Osteoblast (primary cell): ENCODE data around the gene PPFIA4. TPM values are rescaled to one million over a fixed set of nuclear protein-coding genes. Genes with fewer than 3 reads are reported as not detected.

Source experiments
- DNase-seq: peaks from one replicate; pipeline ENCODE4 v3.0.0; 2011; ENCODE audit warnings: low spot score, mixed read lengths; ENCODE audit not compliant: insufficient read length; ENCODE audit errors: missing footprints
- H2AFZ ChIP-seq: 2 replicates; pipeline ENCODE4 v1.6.0; 2011; ENCODE audit warnings: mild to moderate bottlenecking, low read length
- H3K27ac ChIP-seq: 2 replicates; pipeline ENCODE4 v1.5.1; 2011; ENCODE audit warnings: mild to moderate bottlenecking, low read depth, low read length, moderate library complexity
- H3K27me3 ChIP-seq: 2 replicates; pipeline ENCODE4 v1.6.0; 2012; ENCODE audit warnings: mild to moderate bottlenecking, control low read depth, inconsistent platforms, low read length, moderate library complexity; ENCODE audit not compliant: insufficient read depth
- H3K36me3 ChIP-seq: 2 replicates; pipeline ENCODE4 v1.5.1; 2011; ENCODE audit warnings: mild to moderate bottlenecking, low read length, control low read depth, moderate library complexity; ENCODE audit not compliant: insufficient read depth
- H3K4me1 ChIP-seq: 2 replicates; pipeline ENCODE4 v1.5.1; 2011; ENCODE audit warnings: mild to moderate bottlenecking, low read length, control low read depth, moderate library complexity; ENCODE audit not compliant: insufficient read depth
- H3K4me2 ChIP-seq: 2 replicates; pipeline ENCODE4 v1.6.0; 2011; ENCODE audit warnings: mild to moderate bottlenecking, low read length; ENCODE audit not compliant: insufficient read depth
- H3K4me3 ChIP-seq: fragments of 200-600 bp; sonication (generic); 3 replicates; pipeline ENCODE4 v1.5.1; 2012; ENCODE audit warnings: mild to moderate bottlenecking, low read length, inconsistent platforms; ENCODE audit not compliant: insufficient read depth
- H3K79me2 ChIP-seq: 2 replicates; pipeline ENCODE4 v1.6.0; 2012; ENCODE audit warnings: mild to moderate bottlenecking, low read length, control low read depth, inconsistent platforms; ENCODE audit not compliant: insufficient read depth
- H3K9me3 ChIP-seq: 2 replicates; pipeline ENCODE4 v1.5.1; 2011; ENCODE audit warnings: low read depth, low read length, control low read depth
- H4K20me1 ChIP-seq: 2 replicates; pipeline ENCODE4 v1.6.0; 2012; ENCODE audit warnings: mild to moderate bottlenecking, low read length, control low read depth; ENCODE audit not compliant: insufficient read depth
- total RNA-seq: library from RNA; depleted of rRNA; stranded (reverse); fragments of >200 nt; gene quantifications from 2 replicates; pipeline ENCODE4 v1.2.3, GENCODE V29; 2012
- TF ChIP-seq, protein P1 (sequence below): IDR thresholded peaks from 2 replicates; pipeline ENCODE4 v1.5.1; 2011; ENCODE audit warnings: mild to moderate bottlenecking, low read depth, low read length, moderate library complexity; ENCODE audit errors: extremely low read depth

Gene PPFIA4
- total RNA-seq, 1 donor = 10.9 TPM

DNA sequence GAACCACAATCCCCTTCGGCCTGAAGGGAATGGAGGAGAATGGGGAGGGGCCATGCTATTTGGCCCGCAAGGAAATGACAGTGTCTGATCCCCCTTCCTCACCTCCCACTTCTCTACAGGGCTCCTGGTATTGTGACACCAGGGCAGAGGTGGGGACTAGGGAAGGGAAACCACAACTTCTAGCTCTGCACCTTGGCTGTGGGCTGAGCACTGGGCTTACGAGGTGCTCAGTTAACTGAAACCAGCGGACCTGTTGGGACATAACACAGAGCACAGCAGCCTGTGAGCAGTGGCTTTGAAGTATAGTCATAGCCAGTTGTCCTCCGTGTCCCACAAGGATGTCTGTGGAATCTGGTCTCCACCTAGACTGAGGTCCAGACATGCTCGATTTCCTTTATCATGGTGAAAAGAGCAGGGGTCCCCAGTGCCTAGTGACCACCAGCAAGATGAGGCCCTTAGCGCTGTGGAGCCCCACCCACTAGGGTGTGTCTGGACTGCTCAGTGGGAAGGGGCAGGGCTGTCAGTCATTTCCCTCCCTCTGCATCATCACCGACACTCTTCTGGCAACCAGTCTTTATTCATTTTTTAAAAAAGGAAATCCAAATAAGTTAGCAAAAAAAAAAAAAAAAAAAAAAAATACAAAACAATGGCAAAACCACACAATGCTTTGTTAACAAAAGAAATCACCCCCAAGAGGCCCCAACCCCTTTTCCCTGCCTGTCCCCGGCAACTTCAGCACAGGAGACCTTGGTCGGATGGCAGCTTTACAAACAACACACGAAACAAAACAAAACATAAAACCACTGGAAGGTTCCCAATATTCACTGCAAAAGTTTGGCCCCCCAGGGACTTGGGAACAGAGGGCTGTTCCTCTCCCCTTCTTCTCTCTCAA lies 56.5 kb downstream of the PPFIA4 start:
- peak; percentile 87 for DNase-seq
- H3K27me3 ChIP-seq = peaks cover 35% of the 10 kb centered on the region
- H3K27ac ChIP-seq = no peak overlapping the region
- H3K4me2 ChIP-seq = no peak overlapping the region
- TF ChIP-seq, protein P1, sequence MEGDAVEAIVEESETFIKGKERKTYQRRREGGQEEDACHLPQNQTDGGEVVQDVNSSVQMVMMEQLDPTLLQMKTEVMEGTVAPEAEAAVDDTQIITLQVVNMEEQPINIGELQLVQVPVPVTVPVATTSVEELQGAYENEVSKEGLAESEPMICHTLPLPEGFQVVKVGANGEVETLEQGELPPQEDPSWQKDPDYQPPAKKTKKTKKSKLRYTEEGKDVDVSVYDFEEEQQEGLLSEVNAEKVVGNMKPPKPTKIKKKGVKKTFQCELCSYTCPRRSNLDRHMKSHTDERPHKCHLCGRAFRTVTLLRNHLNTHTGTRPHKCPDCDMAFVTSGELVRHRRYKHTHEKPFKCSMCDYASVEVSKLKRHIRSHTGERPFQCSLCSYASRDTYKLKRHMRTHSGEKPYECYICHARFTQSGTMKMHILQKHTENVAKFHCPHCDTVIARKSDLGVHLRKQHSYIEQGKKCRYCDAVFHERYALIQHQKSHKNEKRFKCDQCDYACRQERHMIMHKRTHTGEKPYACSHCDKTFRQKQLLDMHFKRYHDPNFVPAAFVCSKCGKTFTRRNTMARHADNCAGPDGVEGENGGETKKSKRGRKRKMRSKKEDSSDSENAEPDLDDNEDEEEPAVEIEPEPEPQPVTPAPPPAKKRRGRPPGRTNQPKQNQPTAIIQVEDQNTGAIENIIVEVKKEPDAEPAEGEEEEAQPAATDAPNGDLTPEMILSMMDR = no peak
- no peaks in the 10 kb centered on the region for H3K79me2 ChIP-seq
- H3K9me3 ChIP-seq = no peaks in the 10 kb centered on the region
- no peaks in the 10 kb centered on the region for H3K36me3 ChIP-seq
- H4K20me1 ChIP-seq = no peaks in the 10 kb centered on the region
- H3K4me3 ChIP-seq = no peak overlapping the region
- H2AFZ ChIP-seq = no peak overlapping the region
- H3K4me1 ChIP-seq = no peaks in the 10 kb centered on the region

DNA sequence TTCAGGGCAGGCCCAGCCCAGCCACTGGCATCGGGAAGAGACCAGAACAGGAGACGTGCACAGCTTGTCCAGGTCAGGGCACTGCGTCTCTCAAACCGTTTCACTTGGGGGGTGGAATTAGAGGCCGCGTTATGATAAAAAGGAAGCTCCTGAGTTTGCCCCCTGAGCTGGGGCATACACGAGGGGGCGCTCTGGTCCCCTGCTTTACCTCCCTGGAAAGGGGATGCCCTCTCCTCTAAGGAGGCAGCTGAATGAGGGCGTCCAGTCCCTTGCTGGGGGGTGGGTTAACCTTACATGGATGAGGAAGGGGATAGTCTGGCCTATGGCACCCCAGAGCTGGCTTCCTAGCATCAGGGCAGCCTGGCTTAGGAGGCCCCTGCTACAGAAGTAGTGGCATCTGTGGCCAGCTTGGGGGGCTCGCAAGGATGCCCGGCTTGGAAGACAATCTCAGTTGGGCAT lies 57.2 kb downstream of the PPFIA4 start:
- H4K20me1 ChIP-seq = no peaks in the 10 kb centered on the region
- H3K4me2 ChIP-seq = no peak overlapping the region
- H3K9me3 ChIP-seq = no peaks in the 10 kb centered on the region

DNA sequence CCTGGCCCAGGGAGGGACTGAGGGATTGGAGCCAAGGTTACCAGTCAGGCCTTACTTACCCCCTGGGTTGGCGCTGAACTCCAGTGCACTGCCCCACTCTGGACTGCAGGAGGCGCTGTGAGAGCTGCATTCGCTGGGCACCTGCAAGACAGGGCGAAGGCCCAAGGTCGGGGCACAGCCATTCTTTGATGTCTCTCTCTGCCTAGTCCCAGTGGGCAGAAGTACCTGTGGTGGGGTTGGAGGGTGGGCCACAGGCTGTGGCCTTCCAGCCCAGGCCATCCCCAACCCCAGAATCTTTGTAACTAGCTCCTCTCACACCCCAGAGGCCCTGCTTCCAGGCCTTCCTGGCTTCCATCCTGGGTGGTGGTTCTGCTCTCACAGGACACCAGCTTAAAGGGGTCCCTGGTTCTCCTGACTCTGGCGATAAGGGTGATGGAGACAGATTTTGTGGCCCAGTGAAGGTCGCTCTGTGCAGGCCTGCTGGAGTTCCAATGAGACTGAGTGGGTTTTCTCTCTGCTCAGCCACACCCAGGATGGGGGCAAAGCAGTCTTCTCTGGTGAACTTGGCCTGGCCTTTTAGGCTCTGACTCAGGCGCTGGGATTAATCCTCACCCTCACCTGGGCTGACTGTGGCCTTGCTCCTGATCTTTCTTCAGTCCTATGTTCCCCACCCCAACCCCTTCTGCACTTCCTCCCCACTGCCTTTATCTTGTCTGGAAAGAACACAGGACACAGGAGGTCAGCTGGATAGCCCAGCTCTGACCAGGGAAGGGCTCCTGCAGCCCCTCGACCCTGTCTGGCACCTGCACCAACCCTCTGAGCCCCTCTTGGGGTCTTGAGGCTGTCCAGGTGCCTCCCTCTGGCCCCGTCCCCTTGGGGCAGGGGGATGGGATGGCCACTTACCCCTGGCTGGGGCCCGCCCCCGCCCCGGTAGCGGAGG lies 58.6 kb downstream of the PPFIA4 start:
- Histone ChIP-seq H3K36me3 (no peaks in the 10 kb centered on the region), H3K4me2 (no peak overlapping the region), H3K4me3 (no peak overlapping the region), H3K4me1 (no peaks in the 10 kb centered on the region), H4K20me1 (no peaks in the 10 kb centered on the region), H3K79me2 (no peaks in the 10 kb centered on the region), H3K27me3 (peaks cover 46% of the 10 kb centered on the region), H3K9me3 (no peaks in the 10 kb centered on the region), H3K27ac (no peak overlapping the region), H2AFZ (no peak overlapping the region)
- TF ChIP-seq, protein P1 = peak; percentile 51
- DNase-seq = peak; percentile 86

More for the DNA sequence above, 57.2 kb downstream of the PPFIA4 start:
- H3K27ac ChIP-seq = no peak overlapping the region
- TF ChIP-seq, protein P1 = no peak
- DNase-seq = peak; percentile 68
- no peak overlapping the region for H2AFZ ChIP-seq
- H3K27me3 ChIP-seq = peaks cover 41% of the 10 kb centered on the region
- H3K4me1 ChIP-seq = no peaks in the 10 kb centered on the region
- H3K36me3 ChIP-seq = no peaks in the 10 kb centered on the region
- H3K4me3 ChIP-seq = no peak overlapping the region
- H3K79me2 ChIP-seq = no peaks in the 10 kb centered on the region
